NB4 (cell line): ENCODE data around the gene DLX1.

Experiments
- CTCF ChIP-seq: IDR thresholded peaks from one replicate; pipeline ENCODE4 v1.5.1; 2012; ENCODE audit warnings: low read depth, low read length
- MAX ChIP-seq: IDR thresholded peaks from 2 replicates; pipeline ENCODE4 v1.6.1; 2011; ENCODE audit warnings: low read depth, low read length
- MYC ChIP-seq: IDR thresholded peaks from 2 replicates; pipeline ENCODE4 v1.6.1; 2011; ENCODE audit warnings: low read depth, low read length
- POLR2A ChIP-seq: IDR thresholded peaks from 2 replicates; pipeline ENCODE4 v1.6.1; 2011; ENCODE audit warnings: mild to moderate bottlenecking; ENCODE audit not compliant: insufficient read length; ENCODE audit errors: extremely low read depth

- TF ChIP-seq CTCF (no peak), POLR2A (no peak), MYC (no peak), MAX (no peak)
Observed at GRCh38 chr2:172062402-172063004, 22.8 kb upstream of the DLX1 start.
